Transverse colon (tissue), 4 donors: ENCODE data around the gene SGIP1. TPM values are rescaled to one million over a fixed set of nuclear protein-coding genes. Genes with fewer than 3 reads are reported as not detected.

Experiments
- DNase-seq: peaks from one replicate; pipeline ENCODE4 v3.0.0-alpha.2; 2019
- H3K27ac ChIP-seq, 4 donors: fragments of 200-600 bp; sonication (generic); 2 replicates each; pipeline ENCODE4 v1.5.1; 2016 to 2018; ENCODE audit warnings: inconsistent platforms in 4 of 4
- H3K27me3 ChIP-seq: fragments of 200-600 bp; sonication (generic); 2 replicates; pipeline ENCODE4 v1.5.1; 2017; ENCODE audit warnings: inconsistent platforms
- H3K36me3 ChIP-seq, 4 donors: fragments of 200-600 bp; sonication (generic); 2 replicates each; pipeline ENCODE4 v1.5.1; 2017 to 2019; ENCODE audit warnings: inconsistent platforms in 4 of 4
- H3K4me1 ChIP-seq, 4 donors: fragments of 200-600 bp; sonication (generic); 2 replicates each; pipeline ENCODE4 v1.5.1; 2017 to 2020; ENCODE audit warnings: inconsistent platforms in 4 of 4
- H3K4me3 ChIP-seq, 4 donors: fragments of 200-600 bp; sonication (generic); 1 replicate in 1 of 4; 2 replicates in 3 of 4; pipeline versions ENCODE4 v1.5.1 to v1.6.1; 2017 to 2019; ENCODE audit warnings: inconsistent platforms in 4 of 4
- H3K9me3 ChIP-seq, 2 donors: fragments of 200-600 bp; sonication (generic); 2 replicates each; pipeline ENCODE4 v1.5.1; 2017 to 2019; ENCODE audit warnings: inconsistent platforms in 2 of 2
- CTCF ChIP-seq, 5 experiments: fragments of 200-600 bp in 3 of 5; fragments of 450-650 bp in 2 of 5; sonication (generic) in 3 of 5; IDR thresholded peaks; 1 replicate in 2 of 5; 2 replicates in 3 of 5; pipeline ENCODE4 v1.5.1; 2016 to 2017; ENCODE audit warnings: antibody characterized with exemption in 5 of 5, inconsistent platforms in 3 of 5, mild to moderate bottlenecking in 2 of 5, moderate library complexity in 1 of 5
- EP300 ChIP-seq: sonication (generic); formaldehyde crosslinking; IDR thresholded peaks from one replicate; pipeline ENCODE4 v1.6.1; 2017; ENCODE audit warnings: antibody characterized with exemption, low read depth
- POLR2A ChIP-seq: fragments of 450-650 bp; IDR thresholded peaks from one replicate; pipeline ENCODE4 v1.6.1; 2016; ENCODE audit warnings: antibody characterized with exemption, mild to moderate bottlenecking, moderate library complexity
- POLR2AphosphoS5 ChIP-seq, 3 donors: sonication (generic); formaldehyde crosslinking; IDR thresholded peaks; one replicate each; pipeline ENCODE4 v1.6.1; 2016; ENCODE audit warnings: antibody characterized with exemption in 3 of 3
- WGBS, 2 donors: methylation state at CpG; one replicate each; pipeline ENCODE4 v1.1.5; 2018; ENCODE audit warnings: low coverage in 1 of 2; 5-methylcytosine and 5-hydroxymethylcytosine counted together
- in situ Hi-C, 4 donors: fragments of 200-750 bp; cut with MboI; loops; one replicate each; pipeline versions ENCODE4 v1.15.0 to v1.15.1; 2017; ENCODE audit warnings: low sequenced_read_pairs in 3 of 4, low pct_ligation_motif_present in 1 of 4, low pct_unique_long_range_greater_than_20kb in 1 of 4
- intact Hi-C: fragments of 100-400 bp; cut with DNase I; formaldehyde crosslinking; loops from one replicate; pipeline ENCODE4 v1.15.1; 2023; ENCODE audit warnings: low total_unique reads
- total RNA-seq, 4 donors: library from RNA; depleted of rRNA; stranded (reverse); fragments of >200 nt; gene quantifications; one replicate each; pipeline ENCODE4 v1.1.0, GENCODE V29; 2016

Gene SGIP1
- total RNA-seq, 4 donors from 2014 or later: 1.4 to 1.8 TPM; not detected in 2

- Histone ChIP-seq H3K27me3 (no peaks in the 10 kb centered on the region), H3K4me3 (no peak overlapping the region), H3K27ac (no peak overlapping the region), H3K4me1 (no peaks in the 10 kb centered on the region), H3K9me3 (no peaks in the 10 kb centered on the region), H3K36me3 (no peaks in the 10 kb centered on the region)
- TF ChIP-seq POLR2A (no peak), EP300 (no peak)
- intact Hi-C loops (no loop called here), in situ Hi-C loops (no loop called here)
- no peak for DNase-seq
Measured at GRCh38 chr1:66523562-66523961, 10.4 kb upstream of the SGIP1 start.

DNA sequence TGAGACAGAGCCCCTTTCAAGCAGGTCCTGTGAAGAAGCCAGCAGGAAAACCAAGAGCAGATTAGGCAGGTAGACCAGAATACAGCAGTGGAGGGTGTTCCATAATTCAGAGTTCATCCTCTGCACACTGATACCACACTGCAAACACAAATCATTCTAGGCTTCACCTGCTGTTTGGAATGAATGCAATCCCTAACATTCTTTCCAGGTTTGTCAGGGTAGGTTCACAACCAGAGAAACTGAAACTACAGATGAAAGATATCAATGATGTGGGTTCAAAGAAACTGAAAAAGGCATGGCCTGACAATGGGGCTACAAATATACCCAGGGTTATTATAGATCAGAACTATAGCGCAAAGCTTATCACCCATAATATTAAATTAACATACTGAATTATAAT lies 8.9 kb upstream of the SGIP1 start:
- in situ Hi-C loops (no loop called here), intact Hi-C loops (no loop called here)
- Histone ChIP-seq H3K27ac (no peak overlapping the region), H3K4me1 (no peaks in the 10 kb centered on the region), H3K36me3 (no peaks in the 10 kb centered on the region), H3K9me3 (no peaks in the 10 kb centered on the region), H3K4me3 (no peak overlapping the region), H3K27me3 (no peaks in the 10 kb centered on the region)
- 89 to 100% methylated on average over 1 of the region's 1 CpG for WGBS, 2 donors
- DNase-seq: no peak
- TF ChIP-seq CTCF (IDR thresholded peaks at IDR 0.05) (no peak), POLR2A (no peak), EP300 (no peak), POLR2AphosphoS5 (IDR thresholded peaks at IDR 0.05) (no peak)

GRCh38 chr1:66526036-66526435 lies 7.9 kb upstream of the SGIP1 start:
- DNase-seq: no peak
- intact Hi-C loops (no loop called here), in situ Hi-C loops (no loop called here)
- peaks cover 3% of the 10 kb centered on the region for H3K27me3 ChIP-seq
- no peak overlapping the region for H3K4me3 ChIP-seq
- no peaks in the 10 kb centered on the region for H3K4me1 ChIP-seq
- 37 to 50% methylated on average over 1 of the region's 1 CpG for WGBS, 2 donors
- no peaks in the 10 kb centered on the region for H3K9me3 ChIP-seq
- TF ChIP-seq POLR2A (no peak), EP300 (no peak), POLR2AphosphoS5 (IDR thresholded peaks at IDR 0.05) (no peak), CTCF (IDR thresholded peaks at IDR 0.05) (no peak)
- no peak overlapping the region for H3K27ac ChIP-seq
- no peaks in the 10 kb centered on the region for H3K36me3 ChIP-seq

DNA sequence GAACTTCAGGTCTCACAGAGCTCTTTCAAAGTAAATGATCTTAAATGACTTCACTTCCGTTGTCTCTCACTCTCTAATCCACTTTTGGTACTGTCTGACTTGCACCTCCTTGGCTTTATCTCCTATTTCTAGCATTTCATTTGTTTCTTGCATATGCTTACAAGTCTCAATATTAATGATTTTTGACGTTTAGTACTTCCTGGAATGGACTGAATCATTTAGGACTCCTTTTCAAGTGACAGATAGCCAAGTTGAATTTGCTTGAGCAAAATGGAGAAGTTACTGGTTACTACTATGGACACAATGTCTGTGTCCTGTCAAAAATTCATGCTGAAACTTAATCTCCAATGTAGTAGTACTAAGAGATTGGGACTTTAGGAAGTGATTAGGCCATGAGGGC lies 7.0 kb upstream of the SGIP1 start:
- TF ChIP-seq CTCF (IDR thresholded peaks at IDR 0.05): no peak
- no peak for TF ChIP-seq POLR2A
- no peak for TF ChIP-seq EP300
- no peak for TF ChIP-seq POLR2AphosphoS5 (IDR thresholded peaks at IDR 0.05)
- Histone ChIP-seq H3K27me3 (peaks cover 9% of the 10 kb centered on the region), H3K4me3 (no peak overlapping the region), H3K4me1 (no peaks in the 10 kb centered on the region), H3K9me3 (no peaks in the 10 kb centered on the region), H3K36me3 (no peaks in the 10 kb centered on the region), H3K27ac (no peak overlapping the region)
- intact Hi-C loops: no loop called here
- in situ Hi-C loops: no loop called here
- WGBS, 2 donors: 74 to 84% methylated on average over 2 of the region's 2 CpGs
- DNase-seq: no peak

DNA sequence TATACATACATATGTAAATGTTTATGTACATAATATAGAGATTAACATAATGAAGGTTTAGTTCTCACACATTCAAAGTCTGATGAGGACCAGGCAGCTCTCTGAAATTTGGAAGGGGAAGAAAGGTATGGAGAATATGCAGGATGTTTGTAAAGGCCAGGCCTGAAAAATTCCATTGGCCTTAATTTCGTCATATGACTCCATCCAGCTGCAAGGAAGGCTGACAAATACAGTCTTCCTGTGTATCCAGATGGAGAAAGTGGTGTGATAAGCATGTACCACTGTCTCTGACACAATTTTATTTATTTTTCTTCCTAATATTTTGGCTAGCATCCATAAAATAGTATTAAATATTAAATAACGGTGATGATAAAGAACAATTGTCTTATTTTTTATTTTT lies 6.3 kb upstream of the SGIP1 start:
- TF ChIP-seq POLR2A: no peak
- no peak for TF ChIP-seq CTCF (IDR thresholded peaks at IDR 0.05)
- TF ChIP-seq EP300: no peak
- TF ChIP-seq POLR2AphosphoS5 (IDR thresholded peaks at IDR 0.05): no peak
- H3K27me3 ChIP-seq: peaks cover 16% of the 10 kb centered on the region
- DNase-seq: no peak
- 71 to 77% methylated on average over 2 of the region's 2 CpGs for WGBS, 2 donors
- no peaks in the 10 kb centered on the region for H3K36me3 ChIP-seq
- in situ Hi-C loops: no loop called here
- intact Hi-C loops: no loop called here
- H3K27ac ChIP-seq: no peak overlapping the region
- H3K4me1 ChIP-seq: peaks cover 0 to 2% (median 1%) of the 10 kb centered on the region in 4 donors
- H3K4me3 ChIP-seq: no peak overlapping the region
- H3K9me3 ChIP-seq: no peaks in the 10 kb centered on the region
